HUDEP-2 (cell line): Measurements from ENCODE around the gene SHMT2.
A peak's percentile ranks its signal among the peaks of the same experiment; 100 is the strongest.

Source experiments
- DNase-seq, 76 experiments: peaks; one replicate each; lab custom pipeline; 2025; ENCODE audit not compliant: unreplicated experiment in 76 of 76; lab: John Stamatoyannopoulos, UW

Gene SHMT2

GRCh38 chr12:57236925-57237595 lies 7.5 kb downstream of the SHMT2 start:
- peak in 3 of 76 experiments; percentile 13 to 21 (median 15) for DNase-seq

DNA sequence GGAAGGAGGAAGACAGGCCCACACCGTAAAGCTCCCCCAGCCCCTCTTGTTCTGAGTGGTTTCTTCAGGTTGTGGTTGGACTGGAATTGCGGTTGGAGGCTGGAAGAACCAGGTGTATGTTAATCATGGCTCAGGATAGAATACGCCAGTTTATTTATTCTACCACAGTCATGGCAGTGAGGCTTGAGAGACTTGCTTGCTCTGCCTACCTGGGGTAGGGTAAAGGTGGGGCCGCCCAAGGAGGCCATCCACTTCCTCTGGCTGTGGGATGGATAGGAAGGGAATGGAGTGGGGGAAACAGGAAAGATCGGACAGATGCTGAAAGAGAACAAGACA lies 8.1 kb downstream of the SHMT2 start:
- DNase-seq = no peak

DNA sequence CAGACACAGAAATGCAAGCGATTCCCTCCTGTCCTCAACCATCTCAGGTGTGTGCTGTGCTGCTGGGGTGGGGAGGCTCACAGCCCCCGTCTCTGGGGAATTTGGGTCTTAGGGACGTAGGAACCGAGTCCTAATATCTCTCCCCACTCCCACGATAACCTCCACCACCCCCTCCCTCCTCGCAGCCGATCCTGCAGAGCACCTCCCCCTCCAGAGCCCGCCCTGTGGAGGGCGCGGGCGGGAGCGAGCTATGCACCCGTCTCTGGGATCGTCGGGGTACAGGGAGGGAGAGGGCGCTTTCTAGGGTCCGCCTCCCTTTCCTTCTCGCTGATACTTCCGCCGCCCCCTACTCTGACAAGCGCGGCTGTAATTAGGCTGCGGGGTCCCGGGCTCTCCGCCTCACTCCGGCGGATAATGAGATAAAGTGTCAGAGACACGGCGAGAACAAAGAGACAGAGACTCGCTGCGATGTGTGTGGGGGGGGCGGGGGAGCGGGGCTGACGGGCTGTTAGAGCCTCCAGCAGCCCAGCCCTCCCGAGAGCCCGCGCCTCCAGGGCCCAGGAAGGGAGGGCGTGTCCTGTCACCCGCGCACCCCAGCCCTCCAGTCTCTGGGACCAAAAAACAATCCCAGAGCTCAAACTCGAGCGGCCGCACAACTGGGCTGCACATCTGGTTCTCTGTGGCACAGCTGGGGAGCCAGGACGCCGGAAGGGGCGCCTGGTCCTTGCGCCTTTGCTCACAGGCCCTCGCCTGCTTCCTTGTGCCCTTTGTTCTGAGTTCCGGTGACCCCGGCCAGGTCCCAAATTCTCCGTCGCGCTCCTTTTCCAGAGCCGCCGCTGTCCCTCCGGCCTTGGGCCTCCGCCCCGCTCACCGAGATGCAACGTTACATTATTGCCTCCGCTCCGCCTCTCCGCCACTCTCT lies 8.7 kb downstream of the SHMT2 start:
- peak in 1 of 76 experiments; percentile 9 for DNase-seq

DNA sequence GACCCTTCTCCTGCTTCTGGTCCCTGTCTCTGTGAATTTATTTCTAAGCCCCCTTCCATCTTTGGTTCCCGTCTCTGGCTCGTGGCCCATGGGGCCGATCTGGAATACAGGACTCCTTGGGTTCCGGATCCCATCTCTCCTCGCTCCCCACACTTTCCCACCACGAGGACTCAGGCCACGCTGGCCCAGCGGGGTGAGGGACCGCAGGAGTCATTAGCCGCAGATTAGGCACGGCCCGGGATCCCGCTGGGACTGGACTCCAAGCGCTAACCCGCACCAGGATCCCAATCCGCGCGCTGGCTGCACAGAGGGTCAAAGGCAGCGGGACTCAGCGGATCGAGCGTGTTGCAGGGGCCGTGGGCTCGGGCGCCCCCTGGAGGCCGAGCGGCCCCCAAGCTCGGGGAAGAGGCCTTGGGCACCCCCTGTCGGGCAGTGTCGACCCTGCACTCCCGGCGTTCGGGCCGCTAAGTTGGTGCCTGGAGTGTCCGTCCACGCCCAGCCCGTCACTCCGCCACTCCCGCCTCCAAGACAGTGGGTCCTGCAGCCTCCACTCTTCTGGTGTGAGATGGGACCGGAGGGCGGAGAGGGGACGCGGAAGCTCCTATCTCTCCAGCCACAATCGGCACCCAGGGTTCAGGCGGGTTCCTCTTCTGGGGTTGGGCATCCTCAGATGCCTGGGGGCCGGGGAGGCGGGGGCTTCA lies 9.5 kb downstream of the SHMT2 start:
- DNase-seq = peak in 72 of 76 experiments; percentile 26 to 89 (median 75)

DNA sequence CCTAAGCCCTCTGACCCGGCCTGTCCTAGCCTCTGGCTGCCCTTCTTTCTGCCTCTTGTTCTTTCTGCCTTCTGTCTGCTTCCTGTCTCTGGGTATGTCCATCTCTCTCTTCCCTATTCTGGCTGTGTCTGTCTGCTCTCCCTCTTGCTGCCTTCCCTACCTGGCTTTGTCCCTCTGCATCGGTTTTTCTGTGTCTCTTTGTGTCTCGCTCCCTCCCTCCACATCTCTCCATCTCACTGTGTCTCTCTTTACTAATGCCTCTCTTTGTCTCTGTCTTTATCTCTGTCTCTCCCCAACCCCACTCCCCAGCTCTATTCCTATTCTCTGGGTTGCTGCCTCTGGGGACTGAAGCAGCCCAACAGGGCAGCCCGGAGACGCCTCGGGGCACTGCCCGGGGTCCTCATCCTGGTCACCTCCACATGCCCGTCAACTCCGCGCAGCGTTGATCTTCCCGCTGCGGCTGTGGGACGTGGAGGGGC lies 10.1 kb downstream of the SHMT2 start:
- no peak for DNase-seq

DNA sequence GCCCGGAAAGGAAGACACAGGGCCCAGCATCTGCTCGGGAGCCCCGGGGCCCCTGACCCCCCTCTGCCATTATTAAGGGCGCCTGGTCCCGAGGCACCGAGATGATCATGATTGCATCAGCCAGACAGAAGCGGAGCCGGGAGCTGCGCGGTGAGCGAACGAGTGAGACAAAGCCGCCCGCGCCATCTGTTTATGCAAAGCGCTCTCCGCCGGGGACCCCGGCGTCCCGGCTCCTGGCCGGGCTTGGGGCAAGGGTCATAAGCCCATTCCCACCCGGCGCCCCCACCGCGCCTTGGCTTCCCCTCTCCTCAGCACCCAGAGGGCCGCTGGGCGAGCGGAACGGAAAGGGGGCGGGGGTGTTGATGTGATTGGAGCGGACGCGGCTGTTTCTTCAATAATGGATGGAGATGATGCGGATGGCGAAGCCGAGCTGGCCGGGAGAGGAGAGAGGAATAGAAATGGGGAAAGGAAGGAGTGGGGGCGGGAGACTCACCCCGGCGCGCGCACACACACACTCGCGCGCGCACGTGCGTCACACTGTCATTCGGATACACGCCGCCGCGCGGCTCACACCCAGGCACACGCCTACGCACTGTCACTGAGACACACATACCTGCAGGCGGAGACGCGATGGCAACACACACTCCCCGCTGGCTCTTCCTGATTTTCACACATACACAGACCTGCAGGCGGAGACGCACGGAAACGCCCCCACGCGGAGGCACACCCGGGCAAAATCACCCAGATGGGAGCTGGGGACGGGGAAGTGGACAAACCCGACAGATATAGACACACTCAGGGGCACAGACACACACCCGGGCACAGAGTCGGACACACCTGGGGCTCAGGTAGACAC lies 10.8 kb downstream of the SHMT2 start:
- peak in 8 of 76 experiments; percentile 6 to 28 (median 20) for DNase-seq

- DNase-seq = no peak
Observed at GRCh38 chr12:57240926-57241401, 11.5 kb downstream of the SHMT2 start.

GRCh38 chr12:57241402-57242310 lies 12.1 kb downstream of the SHMT2 start:
- DNase-seq = no peak

GRCh38 chr12:57242329-57242690 lies 12.8 kb downstream of the SHMT2 start:
- DNase-seq = no peak

DNA sequence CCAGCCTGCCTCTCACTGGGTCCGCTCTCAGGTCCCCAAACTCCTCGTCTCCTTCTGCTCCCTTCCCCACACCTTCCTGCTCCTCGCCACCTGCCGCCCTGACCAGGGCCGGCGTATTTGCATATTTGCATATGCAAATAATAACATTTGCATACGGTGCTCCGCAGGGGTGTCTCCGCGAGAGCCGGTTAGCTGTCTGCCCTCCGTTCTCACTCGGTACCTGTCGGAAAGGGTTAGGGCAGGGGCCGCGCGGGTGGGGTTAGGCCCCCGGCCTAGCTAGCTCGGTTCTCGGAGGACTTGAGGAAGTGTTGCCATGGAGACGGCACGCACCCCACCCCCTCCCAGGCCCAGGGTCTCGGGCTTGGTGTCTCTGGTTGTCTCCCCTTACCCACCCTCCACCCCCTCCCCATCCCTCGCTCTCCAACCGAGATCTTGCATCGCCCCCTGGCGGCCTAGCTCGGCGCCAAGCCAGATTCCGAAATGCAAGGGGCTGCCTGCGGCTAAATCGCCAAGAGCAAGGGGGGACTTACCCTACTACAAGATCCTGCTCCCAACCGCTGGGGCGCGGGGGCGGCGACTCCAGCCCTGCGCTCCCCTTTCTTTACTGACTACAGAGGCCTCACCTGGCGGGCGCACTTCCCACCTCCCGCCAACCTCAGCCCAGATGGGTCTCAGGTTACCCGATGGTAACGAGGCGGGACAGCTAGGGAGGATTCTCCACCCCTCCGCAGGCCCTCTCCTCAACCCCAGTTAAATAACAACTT lies 13.4 kb downstream of the SHMT2 start:
- DNase-seq = peak in 30 of 76 experiments; percentile 10 to 48 (median 27)

- peak in 64 of 76 experiments; percentile 2 to 80 (median 60) for DNase-seq
Observed at GRCh38 chr12:57243521-57244311, 14.2 kb downstream of the SHMT2 start.

DNA sequence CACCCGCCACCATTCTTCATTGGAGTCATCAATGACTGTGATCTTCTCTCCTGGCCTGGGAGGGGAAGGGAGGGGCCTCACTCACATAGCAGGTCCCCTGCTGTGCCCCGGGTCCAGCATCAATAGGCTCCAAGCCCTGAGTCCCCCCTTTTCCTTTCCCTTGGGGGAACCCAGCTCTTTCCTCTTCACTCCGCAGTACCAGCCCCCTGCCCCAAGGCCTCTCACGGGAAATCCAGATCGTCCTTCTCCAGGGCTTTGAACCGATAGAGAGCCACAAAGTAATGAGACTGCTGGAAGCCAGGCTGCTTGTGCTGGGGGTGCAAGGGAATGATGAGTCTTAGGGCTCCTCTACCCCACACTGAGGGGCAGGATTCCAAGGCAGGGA lies 14.8 kb downstream of the SHMT2 start:
- DNase-seq = no peak

- no peak for DNase-seq
Observed at GRCh38 chr12:57247041-57247440, 17.5 kb downstream of the SHMT2 start.

DNA sequence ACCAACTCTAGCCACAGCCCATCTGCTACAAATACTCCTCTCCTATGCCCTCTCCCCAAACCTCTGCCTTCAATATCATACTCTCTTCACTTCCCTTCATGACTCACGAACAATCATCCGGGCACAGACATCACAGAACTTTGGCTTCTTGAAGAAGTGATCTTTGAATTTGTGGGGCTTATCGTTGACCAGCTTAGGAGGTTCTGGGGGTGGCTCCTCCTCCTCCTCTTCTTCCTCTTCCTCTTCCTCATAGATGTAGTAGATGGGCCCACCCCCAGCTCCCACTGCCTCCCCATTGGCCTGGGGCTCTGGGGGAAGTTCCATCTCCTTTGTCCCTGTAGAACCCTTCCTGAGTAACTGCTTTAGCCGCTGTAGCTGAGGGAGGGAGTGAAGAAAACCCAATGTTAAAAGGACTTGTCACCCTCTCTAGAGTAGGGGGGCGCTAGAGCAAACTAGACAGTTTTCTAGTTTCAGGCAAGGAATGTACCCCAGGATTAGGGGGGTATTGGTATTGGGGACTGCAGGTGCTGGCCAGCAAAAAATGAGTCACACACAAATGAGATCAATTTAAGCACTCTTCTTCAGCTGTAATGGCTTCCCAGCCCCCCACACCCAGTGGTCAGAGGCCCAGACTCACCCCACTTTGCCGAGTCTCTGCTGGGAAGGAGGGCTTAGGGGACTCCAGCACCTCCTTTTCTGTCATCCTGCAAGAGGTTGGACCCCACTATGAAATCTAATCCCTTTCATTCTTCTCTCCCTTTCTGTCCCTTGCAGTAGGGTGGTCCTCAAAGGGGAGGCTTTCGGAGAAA lies 19.6 kb downstream of the SHMT2 start:
- peak in 27 of 76 experiments; percentile 8 to 37 (median 23) for DNase-seq

- no peak for DNase-seq
Observed at GRCh38 chr12:57250541-57250940, 21.0 kb downstream of the SHMT2 start.

- no peak for DNase-seq
Observed at GRCh38 chr12:57250956-57251355, 21.4 kb downstream of the SHMT2 start, which contains the start of gene STAC3. STAC3 (minus strand) TSS chr12:57251187; CDS start chr12:57249636, 1,551 bp downstream.
